Epithelial cell of esophagus (primary cell): Measurements from ENCODE around the gene TSPYL6.

Source experiments
- DNase-seq: peaks from one replicate; pipeline ENCODE4 v3.0.0; 2010; ENCODE audit warnings: low read depth
- H3K4me3 ChIP-seq: 2 replicates; pipeline ENCODE4 v1.5.1; 2011; ENCODE audit warnings: mild to moderate bottlenecking, low read length, control low read depth
- TF ChIP-seq, protein P1 (sequence below): IDR thresholded peaks from 2 replicates; pipeline ENCODE4 v1.5.1; 2011; ENCODE audit warnings: low read depth, mild to moderate bottlenecking, low read length, control low read depth, inconsistent platforms; ENCODE audit not compliant: insufficient read depth; ENCODE audit errors: missing control alignments

The TSPYL6 gene

DNA sequence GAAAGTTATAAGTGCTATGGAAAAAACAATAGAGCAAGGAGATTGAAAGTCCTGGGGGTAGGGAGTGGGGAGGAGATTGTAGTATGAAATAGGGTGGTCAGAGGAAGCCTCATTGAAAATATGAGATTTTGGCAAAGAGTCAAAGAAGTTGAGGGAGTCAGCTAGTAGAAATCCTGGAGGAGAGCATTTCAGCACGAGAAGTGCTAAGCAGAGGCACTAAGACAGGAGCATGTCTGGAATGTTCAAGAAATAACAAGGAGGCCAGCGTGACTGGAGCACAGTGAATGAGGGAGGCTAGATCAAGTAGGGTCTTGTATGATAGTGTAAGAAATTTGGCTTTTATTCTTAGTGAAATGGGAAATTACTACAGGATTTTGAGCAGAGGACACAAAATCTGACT is 2.1 kb upstream of the TSPYL6 start:
- TF ChIP-seq, protein P1, sequence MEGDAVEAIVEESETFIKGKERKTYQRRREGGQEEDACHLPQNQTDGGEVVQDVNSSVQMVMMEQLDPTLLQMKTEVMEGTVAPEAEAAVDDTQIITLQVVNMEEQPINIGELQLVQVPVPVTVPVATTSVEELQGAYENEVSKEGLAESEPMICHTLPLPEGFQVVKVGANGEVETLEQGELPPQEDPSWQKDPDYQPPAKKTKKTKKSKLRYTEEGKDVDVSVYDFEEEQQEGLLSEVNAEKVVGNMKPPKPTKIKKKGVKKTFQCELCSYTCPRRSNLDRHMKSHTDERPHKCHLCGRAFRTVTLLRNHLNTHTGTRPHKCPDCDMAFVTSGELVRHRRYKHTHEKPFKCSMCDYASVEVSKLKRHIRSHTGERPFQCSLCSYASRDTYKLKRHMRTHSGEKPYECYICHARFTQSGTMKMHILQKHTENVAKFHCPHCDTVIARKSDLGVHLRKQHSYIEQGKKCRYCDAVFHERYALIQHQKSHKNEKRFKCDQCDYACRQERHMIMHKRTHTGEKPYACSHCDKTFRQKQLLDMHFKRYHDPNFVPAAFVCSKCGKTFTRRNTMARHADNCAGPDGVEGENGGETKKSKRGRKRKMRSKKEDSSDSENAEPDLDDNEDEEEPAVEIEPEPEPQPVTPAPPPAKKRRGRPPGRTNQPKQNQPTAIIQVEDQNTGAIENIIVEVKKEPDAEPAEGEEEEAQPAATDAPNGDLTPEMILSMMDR: no peak
- H3K4me3 ChIP-seq: no peak overlapping the region
- no peak for DNase-seq

GRCh38 chr2:54255230-54256090 is 569 bp downstream of the TSPYL6 start:
- no peak for DNase-seq
- TF ChIP-seq, protein P1: no peak
- no peak overlapping the region for H3K4me3 ChIP-seq

- no peak for DNase-seq
- H3K4me3 ChIP-seq: no peak overlapping the region
- TF ChIP-seq, protein P1: no peak
Observed at GRCh38 chr2:54254180-54254579, 1.8 kb downstream of the TSPYL6 start.

DNA sequence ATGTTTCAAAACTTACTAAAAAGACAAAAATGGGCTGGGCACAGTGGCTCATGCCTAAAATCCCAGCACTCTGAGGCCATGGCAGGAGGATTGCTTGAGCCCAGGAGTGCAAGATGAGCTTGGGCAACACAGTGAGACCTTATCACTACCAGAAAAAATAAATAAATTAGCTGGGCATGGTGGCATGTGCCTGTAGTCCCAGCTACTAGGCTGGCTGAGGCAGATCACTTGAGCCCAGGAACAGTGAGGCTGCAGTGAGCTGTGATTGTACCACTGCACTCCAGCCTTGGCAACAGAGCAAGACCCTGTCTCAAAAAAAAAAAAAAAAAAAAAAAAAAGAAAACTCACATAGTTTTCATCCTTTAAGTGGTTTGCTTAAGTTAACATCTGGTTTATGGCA is 6.4 kb downstream of the TSPYL6 start:
- TF ChIP-seq, protein P1: no peak
- DNase-seq: no peak
- no peak overlapping the region for H3K4me3 ChIP-seq

- TF ChIP-seq, protein P1: no peak
Observed at GRCh38 chr2:54247115-54247514, 8.9 kb downstream of the TSPYL6 start.

GRCh38 chr2:54240515-54241469 is 15.2 kb downstream of the TSPYL6 start:
- TF ChIP-seq, protein P1: no peak
- no peak overlapping the region for H3K4me3 ChIP-seq
- peak; percentile 4 for DNase-seq

More at GRCh38 chr2:54247115-54247514, 8.9 kb downstream of the TSPYL6 start:
- DNase-seq: no peak
- no peak overlapping the region for H3K4me3 ChIP-seq
